CD14-positive monocyte (primary cell): Measurements from ENCODE around the gene PELI2. TPM values are rescaled to one million over a fixed set of nuclear protein-coding genes. Genes with fewer than 3 reads are reported as not detected.

Experiments used
- DNase-seq, 3 donors: peaks; one replicate each; pipeline ENCODE4 v3.0.0-alpha.2; 2011 to 2022
- H2AFZ ChIP-seq: 2 replicates; pipeline ENCODE4 v1.6.0; 2012; ENCODE audit warnings: mild to moderate bottlenecking, low read depth, low read length, inconsistent platforms; ENCODE audit not compliant: insufficient read depth, poor library complexity, severe bottlenecking
- H3K27ac ChIP-seq, 2 donors: 1 replicate in 1 of 2; 2 replicates in 1 of 2; pipeline ENCODE4 v1.5.1; 2012 to 2013; ENCODE audit warnings: low read length in 2 of 2, control low read depth in 1 of 2, inconsistent platforms in 1 of 2, low read depth in 1 of 2, mild to moderate bottlenecking in 1 of 2
- H3K27me3 ChIP-seq, 2 donors: one replicate each; pipeline versions ENCODE4 v1.6.0 to v1.6.1; 2011 to 2013; ENCODE audit warnings: low read length in 2 of 2; ENCODE audit not compliant: control insufficient read depth in 2 of 2, insufficient read depth in 2 of 2
- H3K36me3 ChIP-seq, 2 donors: replicated peaks in 1 of 2; 1 replicate in 1 of 2; 2 replicates in 1 of 2; pipeline versions ENCODE4 v1.5.1 to v1.6.1; 2012 to 2013; ENCODE audit warnings: low read length in 2 of 2, control low read depth in 1 of 2, inconsistent platforms in 1 of 2, mild to moderate bottlenecking in 1 of 2; ENCODE audit not compliant: insufficient read depth in 2 of 2, control insufficient read depth in 1 of 2
- H3K4me1 ChIP-seq, 2 donors: 1 replicate in 1 of 2; 2 replicates in 1 of 2; pipeline versions ENCODE4 v1.5.1 to v1.6.1; 2012 to 2013; ENCODE audit warnings: low read length in 2 of 2, control low read depth in 1 of 2, inconsistent platforms in 1 of 2, mild to moderate bottlenecking in 1 of 2, moderate library complexity in 1 of 2; ENCODE audit not compliant: insufficient read depth in 2 of 2, control insufficient read depth in 1 of 2
- H3K4me2 ChIP-seq: replicated peaks from 2 replicates; pipeline ENCODE3; 2012; ENCODE audit warnings: low read length, moderate library complexity, mild to moderate bottlenecking; ENCODE audit not compliant: poor library complexity, severe bottlenecking; ENCODE audit errors: extremely low read depth
- H3K4me3 ChIP-seq, 3 experiments: fragments of 200-600 bp in 1 of 3; sonication (generic) in 1 of 3; replicated peaks in 1 of 3; 1 replicate in 2 of 3; 2 replicates in 1 of 3; pipeline ENCODE4 v1.5.1; 2011 to 2013; ENCODE audit warnings: low read length in 3 of 3, mild to moderate bottlenecking in 3 of 3, control low read depth in 2 of 3, low read depth in 2 of 3, inconsistent platforms in 1 of 3, moderate library complexity in 1 of 3
- H3K79me2 ChIP-seq: 2 replicates; pipeline ENCODE4 v1.6.0; 2012; ENCODE audit warnings: mild to moderate bottlenecking, control low read depth, inconsistent platforms, low read length, moderate library complexity; ENCODE audit not compliant: insufficient read depth
- H3K9ac ChIP-seq: 2 replicates; pipeline ENCODE4 v1.6.0; 2017; ENCODE audit warnings: low read length, mild to moderate bottlenecking; ENCODE audit not compliant: insufficient read depth, poor library complexity, severe bottlenecking
- H3K9me3 ChIP-seq, 2 donors: replicated peaks in 1 of 2; 1 replicate in 1 of 2; 2 replicates in 1 of 2; pipeline versions ENCODE4 v1.5.1 to v1.6.1; 2012 to 2013; ENCODE audit warnings: low read length in 2 of 2, control low read depth in 1 of 2; ENCODE audit not compliant: control insufficient read depth in 1 of 2, insufficient read depth in 1 of 2
- H4K20me1 ChIP-seq: 2 replicates; pipeline ENCODE4 v1.6.0; 2012; ENCODE audit warnings: mild to moderate bottlenecking, low read length, control low read depth, moderate library complexity; ENCODE audit not compliant: insufficient read depth
- H3K27ac Mint-ChIP-seq, 7 donors: one replicate each; pipeline ENCODE4 v1.8.0; 2020; ENCODE audit warnings: mild to moderate bottlenecking in 7 of 7, mixed read lengths in 7 of 7, moderate library complexity in 6 of 7, inconsistent platforms in 2 of 7
- H3K27me3 Mint-ChIP-seq, 3 donors: one replicate each; pipeline ENCODE4 v1.8.0; 2021 to 2022; ENCODE audit warnings: low read depth in 3 of 3, mild to moderate bottlenecking in 3 of 3, mixed read lengths in 3 of 3, moderate library complexity in 3 of 3, inconsistent platforms in 1 of 3
- H3K36me3 Mint-ChIP-seq, 2 donors: one replicate each; pipeline ENCODE4 v1.8.0; 2020; ENCODE audit warnings: mixed read lengths in 2 of 2, inconsistent platforms in 1 of 2, mild to moderate bottlenecking in 1 of 2
- H3K4me1 Mint-ChIP-seq: one replicate; pipeline ENCODE4 v1.8.0; 2020; ENCODE audit warnings: mild to moderate bottlenecking, mixed read lengths
- H3K4me3 Mint-ChIP-seq, 2 donors: one replicate each; pipeline ENCODE4 v1.8.0; 2020; ENCODE audit warnings: mild to moderate bottlenecking in 2 of 2, mixed read lengths in 2 of 2, moderate library complexity in 1 of 2
- H3K9me3 Mint-ChIP-seq, 7 donors: one replicate each; pipeline ENCODE4 v1.8.0; 2020 to 2022; ENCODE audit warnings: mixed read lengths in 7 of 7, mild to moderate bottlenecking in 6 of 7, moderate library complexity in 6 of 7, inconsistent platforms in 2 of 7
- CTCF ChIP-seq: fragments of 200-600 bp; IDR thresholded peaks from one replicate; pipeline ENCODE4 v1.8.0; 2022; ENCODE audit warnings: antibody characterized with exemption, mild to moderate bottlenecking
- WGBS: methylation state at CpG from one replicate; pipeline ENCODE4 v1.1.5; 2013; ENCODE audit warnings: missing lambda C conversion rate; ENCODE audit not compliant: insufficient coverage; 5-methylcytosine and 5-hydroxymethylcytosine counted together
- intact Hi-C, 2 donors: fragments of 100-400 bp; cut with micrococcal nuclease; formaldehyde crosslinking; loops; one replicate each; pipeline versions ENCODE4 v1.15.0 to v1.15.1; 2023
- polyA plus RNA-seq, 3 donors: library from polyadenylated mRNA; depleted of rRNA in 1 of 3; unstranded in 2 of 3; stranded (reverse) in 1 of 3; fragments of 300-500 nt in 2 of 3; fragments of >200 nt in 1 of 3; fragmentation: Illumina TruSeq in 2 of 3; gene quantifications; 1 replicate in 2 of 3; 2 replicates in 1 of 3; pipeline ENCODE4 v1.2.3, GENCODE V29; 2012 to 2021

PELI2 gene
- polyA plus RNA-seq, 3 donors, result 10.1 to 35.8 (median 12.5) TPM

- Histone ChIP-seq H3K9ac (no peak overlapping the region), H4K20me1 (peaks cover 100% of the 10 kb centered on the region), H3K36me3 (no peaks in the 10 kb centered on the region), H3K4me2 (peak overlapping the region; percentile 60), H3K27me3 (no peaks in the 10 kb centered on the region), H2AFZ (no peak overlapping the region), H3K79me2 (peaks cover 100% of the 10 kb centered on the region), H3K4me1 (peaks cover 45 to 48% of the 10 kb centered on the region in 2 donors), H3K9me3 (no peaks in the 10 kb centered on the region), H3K27ac (peak overlapping the region in 1 of 2 donors; percentile 50), H3K4me3 (peak overlapping the region in 1 of 3 experiments; percentile 58)
- Mint-ChIP-seq H3K27ac (peak overlapping the region; percentile 27 to 85 (median 45)), H3K4me1 (peaks cover 77% of the 10 kb centered on the region), H3K9me3 (peaks cover 0 to 3% (median 0%) of the 10 kb centered on the region in 7 donors), H3K36me3 (peaks cover 5 to 9% of the 10 kb centered on the region in 2 donors), H3K4me3 (peak overlapping the region; percentile 27 to 83), H3K27me3 (peaks cover 0 to 2% (median 0%) of the 10 kb centered on the region in 3 donors)
- intact Hi-C loops, result no loop called here
- no peak for TF ChIP-seq CTCF
- 11% methylated on average over 3 of the region's 4 CpGs for WGBS
- DNase-seq, result peak; percentile 44 to 70 (median 58)
These were observed 11.7 kb downstream of the PELI2 start for GRCh38 chr14:56129933-56130332.

GRCh38 chr14:56131004-56131864 is 13.0 kb downstream of the PELI2 start:
- Histone ChIP-seq H3K4me2 (no peak overlapping the region), H4K20me1 (peaks cover 100% of the 10 kb centered on the region), H3K9ac (no peak overlapping the region), H3K36me3 (no peaks in the 10 kb centered on the region), H3K4me1 (peaks cover 53 to 61% of the 10 kb centered on the region in 2 donors), H3K79me2 (peaks cover 100% of the 10 kb centered on the region), H3K9me3 (no peaks in the 10 kb centered on the region), H3K27ac (no peak overlapping the region), H2AFZ (no peak overlapping the region), H3K4me3 (no peak overlapping the region), H3K27me3 (no peaks in the 10 kb centered on the region)
- TF ChIP-seq CTCF, result no peak
- Mint-ChIP-seq H3K36me3 (peaks cover 5 to 7% of the 10 kb centered on the region in 2 donors), H3K9me3 (peaks cover 0 to 3% (median 0%) of the 10 kb centered on the region in 7 donors), H3K4me1 (peaks cover 85% of the 10 kb centered on the region), H3K27ac (no peak overlapping the region), H3K4me3 (no peak overlapping the region), H3K27me3 (peaks cover 0 to 2% (median 0%) of the 10 kb centered on the region in 3 donors)
- no CpG with 5 or more reads among the region's 5 CpGs for WGBS
- intact Hi-C loops, result no loop called here
- DNase-seq, result no peak
